Astrocyte of the spinal cord (primary cell): ENCODE measurements around the gene CREBL2.

Experiments used
- DNase-seq: peaks from one replicate; pipeline ENCODE4 v3.0.0; 2011; ENCODE audit warnings: low read depth, low spot score
- H3K4me3 ChIP-seq: 2 replicates; pipeline ENCODE4 v1.5.1; 2011; ENCODE audit warnings: low read depth, mild to moderate bottlenecking, low read length, moderate library complexity
- CTCF ChIP-seq: IDR thresholded peaks from 2 replicates; pipeline ENCODE4 v1.5.1; 2012; ENCODE audit warnings: low read depth, mild to moderate bottlenecking, low read length, inconsistent platforms
- in situ Hi-C: cut with HindIII; loops from 2 replicates; pipeline ENCODE4 v1.10.0; 2017; ENCODE audit warnings: low sequenced_read_pairs

The CREBL2 gene

DNA sequence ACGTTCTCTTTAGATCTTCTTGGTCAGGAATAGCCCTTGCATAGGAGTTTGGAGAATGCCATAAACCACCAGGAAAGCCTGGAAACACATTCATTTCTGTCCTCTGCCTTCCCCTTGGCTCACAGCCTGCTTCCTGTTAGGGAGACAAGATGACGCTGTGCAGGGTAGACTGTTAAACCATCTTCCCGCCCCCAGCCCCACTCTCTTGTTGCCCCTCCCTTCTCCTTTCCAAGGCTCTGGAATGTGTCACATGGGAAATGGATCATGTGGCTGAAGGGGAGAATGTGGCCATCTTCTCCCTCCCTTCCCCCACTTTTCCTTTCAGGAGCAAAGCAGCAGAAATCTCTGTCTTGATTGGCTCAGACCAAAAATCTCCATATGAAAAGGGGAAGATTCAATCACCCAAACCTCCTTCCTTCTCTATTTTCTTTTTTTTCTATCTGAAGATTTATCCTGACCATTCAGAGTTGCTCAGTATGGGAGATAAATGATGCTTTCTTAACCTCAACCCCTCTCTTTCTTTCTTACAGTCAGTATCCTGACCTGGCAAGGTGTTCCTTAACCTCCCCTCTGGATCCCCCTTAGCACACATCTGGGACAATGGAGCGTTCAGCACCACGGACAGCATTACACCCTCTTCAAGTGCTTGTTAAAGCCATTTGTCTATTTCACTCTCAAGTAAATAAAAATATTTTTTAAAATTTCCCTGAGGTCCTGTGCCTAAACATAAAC is 72.9 kb downstream of the CREBL2 start:
- H3K4me3 ChIP-seq = no peak overlapping the region
- no peak for TF ChIP-seq CTCF
- in situ Hi-C loops = no loop called here
- DNase-seq = peak; percentile 44

DNA sequence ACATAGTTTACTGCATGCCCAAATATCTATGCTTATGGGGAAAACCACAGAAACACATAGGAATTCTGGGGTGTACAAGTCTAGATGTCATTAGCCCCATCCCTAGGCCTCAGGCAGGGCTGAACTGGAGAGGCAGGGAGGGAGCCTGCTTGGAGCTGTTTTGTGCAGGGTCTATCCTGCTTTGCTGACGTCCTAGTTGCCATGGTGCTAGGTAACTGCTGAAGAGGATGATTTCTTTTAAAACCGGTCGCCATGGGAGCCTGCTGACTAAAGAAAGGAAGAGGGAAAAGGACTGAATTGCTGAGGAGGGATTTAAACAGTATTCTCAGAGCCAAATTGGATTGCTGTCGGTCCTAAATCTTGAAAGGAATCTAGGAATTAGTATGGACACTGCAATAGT is 73.6 kb downstream of the CREBL2 start:
- no peak overlapping the region for H3K4me3 ChIP-seq
- in situ Hi-C loops = no loop called here
- no peak for TF ChIP-seq CTCF
- no peak for DNase-seq

GRCh38 chr12:12686472-12686871 is 74.8 kb downstream of the CREBL2 start:
- no peak for TF ChIP-seq CTCF
- no peak overlapping the region for H3K4me3 ChIP-seq
- DNase-seq = no peak
- in situ Hi-C loops = no loop called here

- in situ Hi-C loops = no loop called here
- DNase-seq = no peak
These were observed 75.2 kb downstream of the CREBL2 start for GRCh38 chr12:12686925-12687324.

GRCh38 chr12:12689647-12690300 is 78.1 kb downstream of the CREBL2 start:
- no peak for TF ChIP-seq CTCF
- no peak for DNase-seq
- in situ Hi-C loops = no loop called here
- no peak overlapping the region for H3K4me3 ChIP-seq

More at GRCh38 chr12:12686925-12687324, 75.2 kb downstream of the CREBL2 start:
- no peak overlapping the region for H3K4me3 ChIP-seq
- TF ChIP-seq CTCF = no peak

GRCh38 chr12:12691549-12691948 is 79.9 kb downstream of the CREBL2 start:
- no peak overlapping the region for H3K4me3 ChIP-seq
- DNase-seq = no peak
- no peak for TF ChIP-seq CTCF
- in situ Hi-C loops = no loop called here
